Measurements from ENCODE around the gene PPCS. TPM values are rescaled to one million over a fixed set of nuclear protein-coding genes. Genes with fewer than 3 reads are reported as not detected.

PPCS gene
- polyA plus RNA-seq, 1 donor from 2014 or later, result 85.1 TPM

- H3K27me3 ChIP-seq (ENCODE audit: insufficient read depth, low read depth, low read length), result no peaks in the 10 kb centered on the region
- H3K9me2 ChIP-seq (ENCODE audit: insufficient read depth, low read length), result no peaks in the 10 kb centered on the region
- TF ChIP-seq EP300 (conservative IDR thresholded peaks at IDR 0.05; ENCODE audit: poor library complexity, severe bottlenecking) (no peak), SMC3 (conservative IDR thresholded peaks at IDR 0.05; ENCODE audit: poor library complexity) (no peak), REST (IDR thresholded peaks at IDR 0.05; ENCODE audit: borderline replicate concordance) (no peak), MXI1 (conservative IDR thresholded peaks at IDR 0.05; ENCODE audit: poor library complexity, severe bottlenecking) (no peak), EZH2 (IDR thresholded peaks at IDR 0.05; ENCODE audit: borderline replicate concordance, insufficient read depth, low read length, poor library complexity, severe bottlenecking) (no peak), TAF1 (IDR thresholded peaks at IDR 0.05; ENCODE audit: low read depth) (no peak), POLR2AphosphoS5 (IDR thresholded peaks at IDR 0.05) (no peak), RAD21 (conservative IDR thresholded peaks at IDR 0.05) (no peak), CTCF (IDR thresholded peaks at IDR 0.05; ENCODE audit: poor library complexity, severe bottlenecking) (no peak)
- no peak overlapping the region for H2AFZ ChIP-seq (ENCODE audit: low read depth, low read length)
- H3K27ac ChIP-seq (ENCODE audit: low read length), result no peak overlapping the region
- no peaks in the 10 kb centered on the region for H4K20me1 ChIP-seq (ENCODE audit: insufficient read depth)
- H3K36me3 ChIP-seq (ENCODE audit: insufficient read depth, low read length), result no peaks in the 10 kb centered on the region
- H3K79me2 ChIP-seq (replicated peaks; ENCODE audit: insufficient read depth, low read length), result peaks cover 24% of the 10 kb centered on the region
- no peak overlapping the region for H3K9ac ChIP-seq (ENCODE audit: low read length)
- H3K9me3 ChIP-seq (ENCODE audit: low read length), result no peaks in the 10 kb centered on the region
- H3F3A ChIP-seq (ENCODE audit: insufficient read depth, low read length, poor library complexity, severe bottlenecking), result no peaks in the 10 kb centered on the region
- H3K4me3 ChIP-seq (ENCODE audit: low read length), result peak overlapping the region; percentile 85
- no peak overlapping the region for H3K4me2 ChIP-seq (ENCODE audit: low read length)
Observed at GRCh38 chr1:42466030-42466429, 9.7 kb downstream of the PPCS start.

GRCh38 chr1:42469727-42470126 lies 13.4 kb downstream of the PPCS start:
- no peaks in the 10 kb centered on the region for H4K20me1 ChIP-seq (ENCODE audit: insufficient read depth)
- no peak overlapping the region for H3K27ac ChIP-seq (ENCODE audit: low read length)
- no peaks in the 10 kb centered on the region for H3K9me2 ChIP-seq (ENCODE audit: insufficient read depth, low read length)
- peaks cover 14% of the 10 kb centered on the region for H3K79me2 ChIP-seq (replicated peaks; ENCODE audit: insufficient read depth, low read length)
- no peak overlapping the region for H3K9ac ChIP-seq (ENCODE audit: low read length)
- no peaks in the 10 kb centered on the region for H3K36me3 ChIP-seq (ENCODE audit: insufficient read depth, low read length)
- no peak overlapping the region for H3K4me2 ChIP-seq (ENCODE audit: low read length)
- no peaks in the 10 kb centered on the region for H3F3A ChIP-seq (ENCODE audit: insufficient read depth, low read length, poor library complexity, severe bottlenecking)
- H2AFZ ChIP-seq (ENCODE audit: low read depth, low read length), result no peak overlapping the region
- no peak overlapping the region for H3K4me3 ChIP-seq (ENCODE audit: low read length)
- no peaks in the 10 kb centered on the region for H3K27me3 ChIP-seq (ENCODE audit: insufficient read depth, low read depth, low read length)
- TF ChIP-seq RAD21 (conservative IDR thresholded peaks at IDR 0.05), result no peak
- TF ChIP-seq CTCF (IDR thresholded peaks at IDR 0.05; ENCODE audit: poor library complexity, severe bottlenecking), result no peak
- no peak for TF ChIP-seq TAF1 (IDR thresholded peaks at IDR 0.05; ENCODE audit: low read depth)
- no peak for TF ChIP-seq POLR2AphosphoS5 (IDR thresholded peaks at IDR 0.05)
- TF ChIP-seq SMC3 (conservative IDR thresholded peaks at IDR 0.05; ENCODE audit: poor library complexity), result no peak
- no peak for TF ChIP-seq REST (IDR thresholded peaks at IDR 0.05; ENCODE audit: borderline replicate concordance)
- no peak for TF ChIP-seq MXI1 (conservative IDR thresholded peaks at IDR 0.05; ENCODE audit: poor library complexity, severe bottlenecking)
- no peak for TF ChIP-seq EZH2 (IDR thresholded peaks at IDR 0.05; ENCODE audit: borderline replicate concordance, insufficient read depth, low read length, poor library complexity, severe bottlenecking)
- no peak for TF ChIP-seq EP300 (conservative IDR thresholded peaks at IDR 0.05; ENCODE audit: poor library complexity, severe bottlenecking)
- H3K9me3 ChIP-seq (ENCODE audit: low read length), result no peaks in the 10 kb centered on the region
